RCC 7860 (cell line): Measurements from ENCODE around the gene MYOM1.

Source experiments
- DNase-seq: peaks from one replicate; pipeline ENCODE4 v3.0.0-alpha.2; 2015; ENCODE audit warnings: low spot score
- FAIRE-seq: peaks from 2 replicates; lab custom pipeline; 2012; peaks lifted over from hg19 to GRCh38; lab: Jason Lieb, UNC

Gene MYOM1

DNA sequence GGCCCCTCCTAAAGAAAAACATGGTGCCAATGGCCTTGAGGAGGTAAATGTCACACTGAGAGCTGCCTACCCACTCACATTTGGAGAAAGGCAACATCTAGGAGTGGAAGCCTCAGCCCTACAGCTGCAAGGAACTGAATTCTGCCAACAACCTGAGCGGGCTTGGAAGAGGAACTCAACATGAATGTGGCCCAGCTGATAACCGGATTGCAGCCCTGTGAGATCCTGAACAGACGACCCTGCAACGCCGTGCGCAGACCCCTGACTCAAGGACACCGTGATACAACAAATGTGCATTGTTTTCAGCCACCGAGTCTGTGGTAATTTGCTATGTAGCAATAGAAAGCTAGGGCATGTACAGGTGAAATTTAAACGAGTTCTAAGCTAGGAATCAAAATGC, 99.4 kb downstream of the MYOM1 start:
- DNase-seq = no peak
- FAIRE-seq = no peak

DNA sequence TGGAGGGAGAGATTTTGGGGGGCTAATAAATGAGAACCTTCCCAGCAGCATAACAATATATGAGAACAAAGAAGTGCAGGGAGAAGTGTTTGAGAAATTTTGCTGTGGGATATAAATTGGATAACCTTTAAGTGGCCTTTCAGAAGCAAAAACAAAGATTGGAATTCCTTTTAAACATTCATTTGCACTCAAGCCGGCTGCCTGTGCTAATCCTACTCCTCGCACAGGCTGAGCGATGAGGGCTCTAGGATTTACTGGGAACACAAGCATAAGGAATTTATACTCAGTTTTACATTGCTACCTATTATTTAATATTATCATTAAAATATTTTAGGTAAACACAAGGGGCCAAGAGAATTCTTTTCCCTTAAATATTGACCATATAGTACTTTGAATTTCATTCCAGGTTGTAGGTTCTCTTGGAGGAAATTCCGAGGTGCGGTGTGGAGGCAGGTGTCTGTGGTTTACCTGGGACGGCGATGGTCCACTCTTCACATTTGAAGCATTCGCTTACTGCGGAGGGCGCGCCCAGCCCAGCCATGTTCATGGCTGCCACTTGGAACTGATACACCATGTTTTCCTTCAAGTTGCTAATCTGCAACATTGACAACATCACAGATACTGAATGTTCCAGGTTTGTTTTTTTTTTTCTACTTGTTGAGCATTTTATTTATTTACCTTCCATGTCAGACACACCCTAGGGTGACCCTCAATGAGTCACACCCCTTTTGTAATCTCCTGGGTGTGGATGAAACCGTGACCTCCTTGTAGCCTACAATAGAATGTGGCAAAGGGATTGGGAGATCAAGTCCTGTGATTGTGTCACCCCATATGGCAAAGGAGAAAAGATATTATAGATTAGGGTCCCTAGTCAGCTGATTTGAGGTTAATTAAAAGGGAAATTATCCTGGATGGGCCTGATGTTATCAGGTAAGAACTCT, 100.1 kb downstream of the MYOM1 start:
- DNase-seq (no peak), FAIRE-seq (no peak)

DNA sequence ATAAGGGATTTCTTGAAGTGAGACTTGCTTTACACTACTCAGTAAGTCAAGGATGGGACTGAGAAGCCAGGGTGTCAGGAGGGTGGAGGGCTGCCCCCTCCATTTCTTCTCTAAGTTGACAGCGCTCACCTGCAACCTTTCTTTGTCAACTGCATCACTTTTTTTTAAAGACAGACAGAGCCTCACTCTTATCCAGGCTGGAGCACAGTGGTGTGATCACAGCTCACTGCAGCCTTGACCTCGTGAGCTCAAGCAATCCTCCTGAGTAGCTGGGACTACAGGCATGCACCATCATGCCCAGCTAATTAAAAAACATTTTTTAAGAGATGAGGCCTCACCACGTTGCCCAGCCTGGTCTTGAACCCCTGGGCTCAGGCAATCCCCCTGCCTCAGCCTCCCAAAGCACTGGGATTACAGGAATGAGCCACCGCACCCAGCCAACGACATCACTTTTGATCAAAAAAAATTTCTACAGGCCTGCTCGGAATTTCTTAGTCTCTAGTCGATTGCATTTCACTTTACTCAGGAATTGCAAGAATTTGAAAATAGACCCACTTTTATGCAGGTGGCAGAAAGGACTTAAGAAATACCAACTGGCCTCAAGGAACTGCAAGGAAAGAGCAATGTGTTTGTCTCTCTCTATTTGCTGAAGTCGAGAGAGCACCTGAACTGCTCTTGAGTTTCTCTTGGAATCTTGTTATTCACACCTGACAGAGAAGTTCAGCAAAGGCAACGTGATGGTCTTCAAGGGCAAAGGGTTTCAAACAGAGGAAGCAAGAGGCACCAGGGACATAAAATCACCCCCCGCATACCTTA, 101.4 kb downstream of the MYOM1 start:
- no peak for FAIRE-seq
- no peak for DNase-seq

DNA sequence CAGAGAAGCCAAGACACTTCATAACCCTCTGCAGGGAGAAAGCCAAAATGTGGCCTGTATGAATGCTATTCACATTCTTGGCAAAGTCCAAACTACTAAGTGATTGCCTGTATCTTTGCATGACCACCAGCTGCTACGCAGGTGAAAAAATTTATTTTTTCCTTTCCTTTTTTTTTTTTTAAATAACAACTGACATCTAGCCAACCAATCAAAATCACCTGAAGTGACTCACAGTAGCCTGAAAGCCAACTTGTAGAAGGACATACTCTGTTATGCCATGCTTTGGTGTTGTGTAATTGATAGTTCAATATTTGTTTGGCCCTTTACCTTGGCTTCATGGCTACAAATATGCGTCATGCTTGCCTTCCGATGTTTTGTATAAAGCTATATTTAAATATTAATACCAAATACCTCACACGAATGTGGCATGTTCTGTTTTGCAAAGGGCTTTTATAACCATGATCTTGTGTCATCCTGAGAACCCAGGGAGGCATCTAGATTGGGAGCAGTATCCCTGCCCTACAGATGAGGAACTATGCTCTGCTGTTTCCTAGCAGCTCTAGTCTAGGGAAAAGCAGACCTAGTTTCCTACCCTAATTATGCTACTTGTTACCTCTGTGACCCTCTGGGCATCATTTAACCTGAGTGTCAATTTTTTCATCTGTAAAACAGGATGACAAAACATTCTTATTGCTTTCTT, 102.1 kb downstream of the MYOM1 start:
- no peak for DNase-seq
- FAIRE-seq = no peak

DNA sequence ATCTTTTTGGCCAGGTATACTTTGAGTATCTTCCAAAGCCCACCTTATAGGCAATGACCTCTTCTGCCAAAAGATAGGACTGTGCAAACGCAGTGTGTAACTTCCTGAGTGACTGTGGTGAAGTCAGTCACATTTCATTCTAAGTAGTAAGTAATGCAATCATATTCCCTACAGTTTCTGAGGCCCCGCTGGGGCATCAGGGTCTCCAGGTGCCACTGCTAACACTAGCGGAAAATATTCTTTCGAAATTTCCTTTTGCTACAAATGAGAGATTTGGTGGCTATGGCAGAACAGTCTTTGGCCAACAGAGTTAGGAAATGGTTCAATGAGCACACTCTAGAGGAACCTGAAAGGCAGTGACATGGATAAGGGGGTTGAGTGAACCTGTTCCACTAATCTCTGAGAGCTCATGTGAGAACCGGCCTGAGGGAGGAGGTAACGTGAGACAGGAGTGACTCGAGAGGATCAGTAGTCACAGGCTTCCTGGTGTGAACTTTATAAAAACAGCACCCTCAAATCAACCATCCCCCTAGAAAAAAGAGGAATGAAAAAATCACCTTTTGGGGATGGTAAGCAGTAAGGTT, 104.2 kb downstream of the MYOM1 start:
- no peak for FAIRE-seq

DNA sequence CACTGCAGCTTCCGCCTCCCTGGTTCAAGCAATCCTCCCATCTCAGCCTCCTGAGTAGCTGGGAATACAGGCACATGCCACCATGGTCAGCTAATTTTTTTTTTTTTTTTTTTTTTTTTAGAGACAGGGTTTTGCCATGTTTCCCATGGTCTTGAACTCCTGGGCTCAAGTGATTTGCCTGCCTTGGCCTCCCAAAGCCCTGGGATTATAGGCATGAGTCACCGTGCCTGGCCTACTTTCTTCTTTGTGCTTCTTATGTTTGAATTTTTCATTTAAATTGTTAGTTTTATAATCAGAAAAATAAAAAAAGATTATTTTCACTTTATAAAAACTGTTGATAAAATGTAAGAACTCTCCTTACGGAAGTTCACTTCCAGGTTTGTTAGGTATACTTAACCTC, 105.3 kb downstream of the MYOM1 start:
- FAIRE-seq = no peak
- no peak for DNase-seq

More for the DNA sequence above, 104.2 kb downstream of the MYOM1 start:
- DNase-seq = no peak

DNA sequence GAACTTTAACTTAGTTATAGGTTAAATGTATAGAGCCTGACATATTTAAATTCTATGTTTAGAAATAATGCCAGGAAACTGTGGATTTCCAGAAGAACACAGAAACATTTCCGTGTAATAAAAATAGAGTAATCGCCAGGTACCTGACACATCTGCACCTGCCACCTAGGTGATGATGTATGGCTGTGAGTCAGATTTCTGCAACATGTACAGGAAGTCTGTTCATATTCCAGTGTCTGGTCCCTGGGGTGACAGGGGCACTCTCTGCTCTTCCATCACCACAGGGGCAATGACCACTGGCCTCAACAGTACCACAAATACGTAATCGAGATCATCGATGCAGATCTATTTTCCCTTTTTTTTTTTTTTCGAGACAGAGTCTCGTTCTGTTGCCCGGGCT, 105.7 kb downstream of the MYOM1 start:
- DNase-seq (no peak), FAIRE-seq (no peak)

DNA sequence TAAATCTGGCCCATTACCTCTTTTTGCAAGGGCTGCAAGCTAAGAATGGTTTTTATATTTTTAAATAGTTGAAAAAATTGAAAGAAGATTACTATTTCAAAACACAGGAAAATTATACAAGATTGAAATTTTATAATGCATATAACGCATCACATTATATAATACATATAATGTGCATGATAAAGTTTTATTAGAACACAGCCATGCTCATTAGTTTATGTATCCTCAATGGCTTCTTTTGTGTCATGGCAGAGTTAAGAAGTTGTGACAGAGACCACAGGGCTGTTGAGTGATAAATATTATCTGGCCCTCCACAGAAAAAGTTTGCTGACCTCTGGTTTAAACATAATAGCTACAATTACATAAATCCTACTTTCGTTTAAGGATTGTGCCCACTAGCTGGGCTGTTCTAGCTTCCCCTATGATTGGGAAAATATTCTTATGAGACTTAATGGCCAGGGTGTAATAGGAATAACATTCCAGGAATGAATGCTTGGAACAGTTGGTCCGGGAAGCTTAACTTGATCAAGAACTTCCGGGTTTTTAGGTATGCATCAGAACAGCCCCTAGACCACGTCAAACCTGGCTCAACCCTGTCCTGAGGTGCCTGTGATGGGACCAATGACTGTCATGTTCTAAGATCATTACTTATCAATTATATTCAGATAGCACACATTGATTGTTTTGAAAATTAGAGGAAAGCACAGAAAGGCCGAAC, 108.1 kb downstream of the MYOM1 start:
- DNase-seq (no peak), FAIRE-seq (no peak)

DNA sequence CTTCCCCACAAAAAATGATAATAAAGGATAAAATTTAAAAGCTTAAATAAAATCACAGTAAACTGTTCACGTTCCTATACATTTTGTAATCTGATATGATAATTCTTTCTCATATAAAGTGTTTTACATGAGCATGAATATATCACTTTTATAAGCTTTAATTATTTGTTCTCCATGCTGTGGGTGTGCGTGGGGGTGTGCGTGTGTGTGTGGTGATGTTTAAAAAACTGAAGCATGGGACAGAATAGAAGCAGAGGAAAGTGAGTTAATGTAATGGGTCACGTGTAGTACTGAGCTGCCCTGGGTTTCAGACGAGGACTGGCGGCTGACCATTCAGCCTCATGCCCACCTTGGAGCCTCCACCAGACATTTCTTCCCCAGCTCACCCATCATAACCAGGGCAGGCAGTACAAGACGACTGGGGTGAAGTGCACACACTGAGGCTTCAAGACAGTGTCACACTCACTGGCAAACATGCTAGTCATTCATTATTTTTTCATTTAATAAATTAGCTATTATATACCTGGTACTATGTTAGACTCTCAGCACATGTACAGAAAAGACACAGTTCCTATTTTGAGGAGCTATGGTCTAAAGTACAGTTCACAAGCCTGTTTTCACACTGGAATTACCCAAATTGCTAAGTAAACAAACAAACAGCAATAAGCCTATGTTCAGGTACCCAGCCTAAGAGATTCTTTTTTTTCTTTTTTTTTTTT, 109.6 kb downstream of the MYOM1 start:
- DNase-seq (no peak), FAIRE-seq (no peak)

DNA sequence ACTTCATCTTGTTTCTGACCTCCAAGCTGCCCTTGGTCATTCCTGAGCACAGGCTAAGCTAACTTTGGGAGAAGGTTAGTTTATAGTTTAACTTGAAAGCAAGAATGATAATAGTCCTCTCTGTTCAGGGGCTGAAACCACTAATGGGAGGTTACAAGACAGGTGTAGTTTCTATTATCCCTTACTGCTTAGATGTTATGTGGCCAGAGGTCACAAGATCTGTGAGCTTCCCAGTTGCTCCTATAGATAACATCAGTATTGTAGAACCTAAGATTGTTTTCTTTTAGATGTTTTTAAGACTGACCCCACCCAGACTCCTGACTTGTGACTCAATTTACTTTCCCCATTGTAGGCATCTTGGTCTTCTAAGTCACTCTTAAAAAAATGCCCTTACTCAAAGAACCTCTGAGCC, 112.0 kb downstream of the MYOM1 start:
- FAIRE-seq (no peak), DNase-seq (no peak)

DNA sequence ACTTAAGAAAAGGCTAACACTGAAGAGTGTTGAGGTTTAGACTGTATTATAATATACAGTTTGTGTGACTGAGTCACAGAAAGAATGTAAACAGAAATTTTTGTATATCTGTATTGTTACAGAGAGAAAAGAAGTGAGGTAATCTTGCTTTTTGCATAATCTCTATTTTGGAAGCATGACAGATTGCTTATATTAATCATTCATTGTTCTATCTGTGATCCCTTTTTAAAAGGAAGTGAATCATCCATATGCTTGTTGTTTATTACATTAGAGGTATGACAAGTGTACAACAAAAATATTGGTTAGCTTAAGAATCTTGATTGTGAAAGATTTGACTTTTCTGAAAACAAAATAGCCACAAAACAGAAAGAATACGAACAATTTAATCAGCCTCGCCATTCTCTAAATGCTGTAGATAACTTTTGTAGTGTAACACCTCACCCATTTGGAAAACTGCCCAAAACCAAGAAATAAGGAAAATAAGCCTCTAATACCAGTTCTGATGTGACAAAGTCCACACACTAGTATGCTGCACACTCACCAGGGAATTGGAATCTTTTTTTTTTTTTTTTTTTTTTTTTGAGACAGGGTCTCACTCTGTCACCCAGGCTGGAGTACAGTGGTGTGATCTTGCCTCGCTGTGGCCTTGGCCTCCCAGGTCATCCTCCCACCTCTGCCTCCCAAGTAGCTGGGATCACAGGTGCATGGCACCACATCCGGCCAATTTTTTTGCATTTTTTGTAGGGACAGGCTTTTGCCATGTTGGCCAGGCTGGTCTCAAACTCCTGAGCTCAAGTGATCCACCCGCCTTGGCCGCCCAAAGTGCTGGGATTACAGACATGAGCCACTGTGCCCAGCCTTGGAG, 115.3 kb downstream of the MYOM1 start:
- DNase-seq = no peak
- no peak for FAIRE-seq

DNA sequence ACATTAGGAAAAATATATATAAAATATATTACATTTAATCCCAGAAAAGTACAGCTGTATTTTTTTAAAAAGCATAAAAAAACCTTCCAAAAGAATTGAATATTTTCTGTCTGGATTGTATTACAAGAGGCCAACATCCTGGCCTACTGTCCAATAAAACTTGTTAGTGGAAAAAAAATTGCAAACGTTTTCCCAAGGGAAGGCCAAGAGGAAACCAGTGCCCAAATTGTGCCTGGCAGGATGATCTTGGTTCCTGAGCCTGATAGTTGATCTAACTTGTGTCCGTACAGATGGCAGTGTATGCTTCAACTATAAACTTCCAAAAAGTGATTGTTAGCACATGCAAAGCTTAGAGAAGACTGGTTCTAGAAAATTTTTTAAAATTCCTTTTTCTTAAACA, 116.2 kb downstream of the MYOM1 start:
- DNase-seq (no peak), FAIRE-seq (no peak)

DNA sequence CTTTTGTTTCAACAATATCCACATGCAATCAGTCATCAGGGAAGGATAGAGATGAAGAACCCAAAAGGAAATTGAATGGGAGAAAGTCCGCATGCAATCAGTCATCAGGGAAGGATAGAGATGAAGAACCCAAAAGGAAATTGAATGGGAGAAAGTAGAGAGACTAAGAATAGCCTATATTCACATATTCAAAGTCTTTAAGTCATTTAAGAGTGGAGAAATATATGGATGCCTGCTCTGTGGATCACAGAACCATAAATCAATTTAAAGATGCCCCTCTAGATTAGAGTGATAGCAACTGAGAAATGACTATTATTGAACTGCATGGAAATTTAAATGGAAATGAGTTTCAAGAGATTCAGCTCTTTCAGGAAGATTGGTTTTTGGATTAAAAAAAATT, 116.8 kb downstream of the MYOM1 start:
- DNase-seq (no peak), FAIRE-seq (no peak)

DNA sequence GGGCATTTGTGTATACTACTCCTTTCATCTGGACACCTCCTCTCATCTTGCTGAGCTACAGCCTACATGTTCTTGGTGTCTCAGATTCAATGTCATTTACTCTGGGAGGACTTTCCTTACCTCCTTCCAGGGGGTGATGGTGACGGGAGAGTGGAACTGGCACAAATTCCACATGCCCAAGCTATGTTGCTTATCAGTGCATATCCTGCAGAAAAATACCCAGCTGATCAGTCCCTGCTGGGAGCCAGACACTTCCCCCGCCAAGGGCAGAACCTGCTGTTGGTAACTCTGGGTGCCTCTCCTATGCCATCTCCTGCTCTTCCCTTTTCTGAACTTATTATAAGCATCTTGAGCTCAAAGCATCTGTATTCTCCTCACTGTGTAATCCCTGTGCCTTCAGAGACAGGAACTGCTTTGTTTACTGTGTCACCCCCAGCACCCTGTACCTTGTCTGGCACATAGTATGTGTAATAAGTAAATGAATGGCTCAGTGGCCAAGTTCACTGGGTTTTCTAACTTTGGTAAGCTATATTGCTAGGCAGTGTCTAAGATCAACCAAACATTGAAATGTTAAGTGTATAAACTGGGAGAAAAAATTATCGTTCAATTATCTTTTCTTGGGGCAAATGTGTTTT, 119.2 kb downstream of the MYOM1 start:
- FAIRE-seq = no peak
- no peak for DNase-seq

DNA sequence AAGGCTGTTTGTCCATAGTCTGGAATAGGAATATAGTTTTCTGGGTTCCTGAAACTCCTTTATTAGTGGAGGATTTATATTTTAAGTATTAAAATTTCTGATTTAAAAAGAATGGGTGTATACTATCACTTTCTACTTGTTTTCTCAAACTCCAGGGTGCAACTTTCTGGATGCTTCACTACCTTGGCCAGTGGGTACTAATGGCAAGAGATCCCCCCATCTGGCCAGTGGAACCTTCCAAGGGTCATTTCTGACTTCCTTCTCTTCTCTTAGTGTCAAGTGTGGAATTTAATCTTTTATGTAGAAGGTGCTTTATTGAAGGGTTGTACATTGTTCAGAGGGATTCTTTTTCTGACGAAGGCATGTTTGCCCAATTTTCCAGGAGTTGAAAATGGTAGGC, 120.4 kb downstream of the MYOM1 start:
- no peak for DNase-seq
- no peak for FAIRE-seq

DNA sequence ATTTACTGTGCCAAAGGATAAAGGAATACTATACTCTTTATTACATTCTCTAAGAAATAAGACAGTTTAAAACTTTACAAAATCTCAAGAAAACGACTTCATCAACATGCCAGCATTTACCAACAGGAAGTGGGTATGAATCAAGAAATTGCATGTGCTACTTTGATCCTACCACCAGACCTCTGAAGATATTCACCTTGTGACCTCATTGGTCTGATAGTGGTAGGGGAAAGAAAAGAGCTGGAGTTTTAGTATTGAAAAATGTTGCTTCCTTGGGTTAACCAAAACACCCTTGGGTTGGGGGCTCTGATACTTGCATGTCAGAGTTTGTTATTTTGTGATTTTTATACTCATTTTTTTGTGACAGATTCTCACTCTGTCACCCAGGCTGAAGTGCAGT, 122.7 kb downstream of the MYOM1 start:
- no peak for DNase-seq

DNA sequence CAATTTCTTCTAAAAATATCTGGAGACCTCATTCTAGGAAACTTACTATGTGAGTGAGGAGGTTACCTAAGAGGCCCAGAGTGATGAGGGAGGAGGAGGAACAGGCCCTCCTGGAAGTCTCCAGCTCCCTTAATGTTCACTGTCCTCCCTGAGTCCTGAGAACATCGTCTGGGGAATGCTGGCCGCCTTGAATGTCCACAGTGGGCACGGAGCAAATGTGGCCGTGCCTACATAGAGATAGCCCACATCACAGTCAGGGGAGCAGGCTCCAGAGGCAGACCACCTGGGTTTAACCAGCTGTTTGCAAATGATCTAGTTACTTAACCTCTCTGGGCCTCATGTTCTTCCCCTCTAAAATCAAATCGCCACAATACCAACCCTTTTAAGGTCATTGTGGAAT, 123.8 kb downstream of the MYOM1 start:
- FAIRE-seq (no peak), DNase-seq (no peak)

More for the DNA sequence above, 122.7 kb downstream of the MYOM1 start:
- no peak for FAIRE-seq

DNA sequence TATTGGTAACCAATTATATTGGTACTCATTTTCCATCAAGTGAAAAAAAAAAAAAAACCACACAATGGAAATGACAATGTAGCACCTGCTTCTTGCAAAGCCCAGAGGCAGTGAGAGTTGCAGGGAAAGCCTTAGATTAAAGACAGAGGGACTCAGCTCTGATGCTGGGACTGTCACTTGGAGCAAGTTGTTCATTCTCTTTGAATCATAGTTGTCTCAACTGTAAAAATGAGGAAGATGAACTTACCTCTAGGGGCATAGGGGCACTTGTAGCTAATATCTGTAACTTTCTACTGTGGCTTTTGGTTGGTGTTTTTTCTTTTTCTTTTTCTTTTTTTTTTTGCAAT, 125.5 kb downstream of the MYOM1 start:
- FAIRE-seq (no peak), DNase-seq (no peak)
